Stimulated activated CD8-positive, alpha-beta memory T cell treated with anti-CD3 and anti-CD28 coated beads, Interleukin-15, amount 100 ng/mL, for 48 hours (primary cell): ENCODE measurements around the gene AK5.
"Not testable (repeated sequence)": the region's sequence is repeated elsewhere in the genome, so short reads cannot be mapped to it uniquely, and the experiment has no call there.

Source experiments
- DNase-seq, 2 donors: peaks; one replicate each; pipeline ENCODE4 v3.0.0-alpha.2; 2020; ENCODE audit warnings: low read depth in 2 of 2

Gene AK5

DNA sequence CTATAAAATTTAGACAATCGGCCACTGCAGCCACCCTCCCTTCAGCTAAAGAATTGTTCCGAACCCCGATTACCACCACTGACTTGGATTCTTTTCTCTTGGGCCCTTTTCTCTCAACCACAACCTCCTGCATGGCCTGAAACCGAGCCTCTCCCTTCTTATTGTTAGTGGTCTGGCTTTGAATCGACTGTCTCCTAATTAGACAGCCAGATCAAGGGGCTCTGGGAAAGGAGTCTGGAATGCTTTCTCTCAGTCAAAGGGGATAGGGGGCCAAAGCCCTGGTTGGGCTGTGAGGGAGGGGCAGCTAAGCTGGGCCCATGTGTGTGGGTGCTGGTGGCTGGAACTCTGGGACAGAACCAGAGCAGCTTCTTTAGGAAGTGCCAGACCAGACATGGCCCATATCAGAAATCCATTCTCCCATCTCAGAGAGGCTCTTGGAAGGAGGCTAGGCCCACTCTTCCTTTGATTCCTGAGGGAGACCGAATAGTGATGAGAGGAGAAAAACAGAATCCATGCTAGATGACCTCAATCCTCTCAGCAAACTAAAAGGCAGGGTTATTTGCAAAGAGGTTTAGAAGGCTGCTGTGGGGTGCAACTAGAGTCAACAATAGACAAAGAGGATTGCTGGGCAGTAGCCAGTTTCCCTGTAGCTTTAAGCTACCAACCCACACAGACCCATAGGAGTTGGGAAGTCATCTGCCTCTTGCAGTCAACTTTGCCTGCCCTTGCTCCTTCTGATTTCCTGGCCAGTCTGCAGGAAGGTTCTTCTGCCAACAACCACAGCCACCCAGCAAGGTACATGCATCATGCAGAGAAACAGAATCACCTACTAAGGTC lies 117.6 kb downstream of the AK5 start:
- DNase-seq = no peak

DNA sequence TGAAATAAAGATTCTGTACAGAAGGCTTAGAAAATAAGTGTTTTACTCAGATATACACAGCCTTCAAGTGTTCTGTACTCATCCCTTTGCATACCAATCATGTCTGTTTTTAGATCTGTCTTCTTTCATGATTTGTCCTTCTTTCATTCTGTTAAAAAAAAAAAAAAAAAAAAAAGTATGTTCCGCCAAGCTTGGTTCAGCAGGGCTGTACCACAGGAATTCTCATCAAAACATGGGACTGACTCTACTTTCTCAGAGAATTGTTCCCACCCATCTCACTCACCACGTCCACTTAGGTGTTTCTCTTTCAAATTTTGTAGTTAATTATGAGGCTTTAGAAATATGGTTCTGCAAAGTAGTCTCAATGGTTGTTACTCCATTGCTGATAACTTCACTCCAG lies 119.0 kb downstream of the AK5 start:
- no peak for DNase-seq

DNA sequence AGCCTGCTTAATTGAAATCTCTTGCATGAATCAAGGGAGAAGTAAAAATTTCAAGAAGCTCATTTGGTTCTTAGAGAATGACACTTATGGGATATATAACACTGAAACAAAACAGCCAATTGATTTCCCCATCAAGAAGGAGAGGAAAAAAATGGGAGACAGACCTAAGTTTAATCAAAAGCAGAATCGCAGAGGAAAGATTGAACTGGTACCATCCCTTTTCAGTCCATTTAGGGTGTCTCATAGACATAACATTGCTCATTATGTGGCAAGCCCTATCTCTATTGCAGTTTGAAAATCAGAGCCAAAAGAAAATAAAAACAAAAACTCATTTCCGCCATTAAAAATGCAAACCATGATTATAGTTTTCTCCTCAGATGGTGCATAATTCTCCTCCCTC lies 119.6 kb downstream of the AK5 start:
- DNase-seq = no peak

DNA sequence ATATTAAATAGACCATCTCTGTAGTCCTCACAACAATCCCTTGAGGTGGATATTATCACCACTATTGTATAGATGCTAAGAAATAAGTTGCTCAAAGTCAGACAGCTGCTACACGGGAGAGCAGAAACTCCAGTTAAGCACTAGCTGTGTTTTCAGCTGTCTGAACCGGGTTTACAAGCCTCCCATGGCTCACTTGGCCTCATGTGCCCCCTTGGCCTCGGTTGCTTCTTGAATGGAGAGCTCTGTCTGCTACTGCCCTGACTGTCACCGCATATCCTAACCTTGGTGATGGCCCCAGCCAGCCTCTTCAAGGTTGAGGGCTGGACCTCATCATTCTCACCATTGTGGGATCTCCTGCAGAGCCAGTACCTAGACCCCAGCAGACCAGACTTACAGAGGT lies 123.4 kb downstream of the AK5 start:
- DNase-seq = no peak

GRCh38 chr1:77406661-77407060 lies 124.8 kb downstream of the AK5 start:
- DNase-seq = no peak

DNA sequence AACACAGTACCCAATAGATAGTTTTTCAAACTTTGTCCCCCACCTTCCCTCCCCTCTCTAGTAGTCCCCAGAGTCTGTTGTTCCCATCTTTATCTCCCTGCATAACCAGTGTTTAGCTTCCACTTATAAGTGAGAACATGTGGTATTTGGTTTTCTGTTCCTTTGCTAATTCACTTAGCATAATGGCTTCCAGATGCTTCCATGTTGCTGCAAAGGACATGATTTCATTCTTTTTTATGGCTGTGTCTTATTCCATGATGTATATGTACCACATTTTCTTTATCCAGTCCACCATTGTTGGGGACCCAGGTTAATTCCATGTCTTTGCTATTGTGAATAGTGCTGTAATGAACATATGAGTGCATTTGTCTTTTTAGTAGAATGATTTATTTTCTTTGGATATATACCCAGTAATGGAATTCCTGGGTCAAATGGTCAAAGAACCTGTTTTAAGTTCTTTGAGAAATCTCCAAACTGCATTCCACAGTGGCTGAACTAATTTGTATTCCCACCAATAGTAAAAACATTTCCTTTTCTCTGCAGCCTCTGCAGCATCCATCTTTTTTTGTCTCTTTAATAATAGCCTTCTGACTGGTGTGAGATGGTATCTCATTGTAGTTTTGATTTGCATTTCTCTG lies 126.0 kb downstream of the AK5 start:
- no peak for DNase-seq

DNA sequence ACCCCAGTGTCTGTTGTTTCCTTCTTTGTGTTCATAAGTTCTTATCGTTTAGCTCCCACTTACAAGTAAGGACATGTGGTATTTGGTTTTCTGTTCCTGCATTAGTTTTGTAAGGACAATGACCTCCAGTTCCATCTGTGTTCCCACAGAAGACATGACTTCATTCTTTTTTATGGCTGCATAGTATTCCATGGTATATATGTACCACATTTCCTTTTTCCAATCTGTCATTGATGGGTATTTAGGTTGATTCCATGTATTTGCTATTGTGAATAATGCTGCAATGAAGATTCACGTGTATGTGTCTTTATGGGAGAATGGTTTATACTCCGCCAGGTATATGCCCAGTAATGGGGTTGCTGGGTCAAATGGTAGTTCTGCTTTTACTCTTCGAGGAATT lies 127.1 kb downstream of the AK5 start:
- not testable (repeated sequence) for DNase-seq

- no peak for DNase-seq
These were observed 130.4 kb downstream of the AK5 start for GRCh38 chr1:77412069-77412819.

DNA sequence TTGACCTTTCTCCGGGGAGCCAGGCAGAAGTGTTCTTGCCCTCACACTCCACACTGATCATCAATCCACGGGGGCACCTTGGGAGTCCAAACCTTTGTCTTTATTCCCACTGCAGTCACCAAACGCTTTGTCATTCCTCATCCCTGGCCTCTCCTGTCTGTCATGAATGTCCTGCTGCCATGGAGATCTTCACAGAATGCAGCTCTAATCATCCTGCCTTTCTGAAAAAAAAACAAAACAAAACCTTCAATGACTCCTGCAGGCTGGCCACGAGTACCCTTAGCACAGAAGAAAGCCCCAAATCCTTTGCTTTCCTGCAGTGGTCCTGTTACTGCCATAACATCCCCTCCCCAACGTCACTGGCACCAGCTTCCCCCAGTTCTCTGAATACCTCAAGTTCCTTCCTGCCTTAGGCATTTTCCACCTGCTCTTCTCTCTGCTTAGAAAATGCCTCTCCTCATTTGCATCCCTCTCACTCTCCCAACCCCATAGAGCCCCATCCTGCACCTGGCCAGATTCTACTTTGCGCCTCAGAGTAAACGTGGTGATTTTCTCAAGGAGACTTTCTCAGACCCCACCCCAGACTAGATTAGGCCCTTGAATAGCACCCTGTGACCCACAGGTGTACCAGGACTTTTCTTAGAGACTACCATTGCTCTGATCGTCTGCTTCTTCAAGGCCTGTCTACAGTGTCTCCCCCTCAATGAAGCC lies 131.2 kb downstream of the AK5 start:
- DNase-seq = no peak

- no peak for DNase-seq
These were observed 131.9 kb downstream of the AK5 start for GRCh38 chr1:77413541-77414335.

GRCh38 chr1:77415579-77415978 lies 133.8 kb downstream of the AK5 start:
- no peak for DNase-seq

- no peak for DNase-seq
These were observed 135.1 kb downstream of the AK5 start for GRCh38 chr1:77416692-77417450.

- not testable (repeated sequence) for DNase-seq
These were observed 136.2 kb downstream of the AK5 start for GRCh38 chr1:77418055-77418454.

DNA sequence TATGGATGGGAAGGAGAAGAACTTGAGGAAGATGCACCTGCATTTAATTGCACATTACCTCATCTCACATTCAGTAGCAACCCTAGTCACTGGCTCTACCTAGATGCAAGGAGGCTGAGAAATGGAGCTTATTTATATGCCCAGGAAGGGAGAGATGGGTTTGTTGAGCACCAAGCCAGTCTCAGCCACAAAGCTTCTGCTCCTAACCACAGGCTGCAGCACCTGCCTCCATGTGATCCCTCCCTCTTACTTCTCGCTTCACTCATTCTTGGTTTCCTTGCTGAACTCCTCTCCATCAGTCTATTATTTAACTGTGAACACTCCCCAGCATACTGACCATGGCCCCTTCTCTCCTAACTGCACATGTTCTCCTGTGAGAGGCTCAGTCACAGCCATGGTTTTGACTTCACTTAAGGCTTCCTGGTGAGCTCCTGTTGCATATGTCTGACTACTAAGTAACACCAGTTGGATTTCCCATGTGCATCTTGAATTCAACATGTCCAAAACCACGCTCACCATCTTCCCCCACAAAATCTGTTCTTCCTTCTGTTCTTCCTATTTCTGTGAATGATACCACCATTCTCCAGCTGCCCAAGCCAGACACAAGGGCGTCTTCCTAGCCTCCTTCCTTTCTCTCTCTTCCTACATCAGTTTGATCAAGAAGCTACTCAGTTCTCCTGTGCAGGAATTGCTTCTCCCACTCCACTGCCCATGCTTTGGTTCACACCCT lies 139.8 kb downstream of the AK5 start:
- DNase-seq = no peak

DNA sequence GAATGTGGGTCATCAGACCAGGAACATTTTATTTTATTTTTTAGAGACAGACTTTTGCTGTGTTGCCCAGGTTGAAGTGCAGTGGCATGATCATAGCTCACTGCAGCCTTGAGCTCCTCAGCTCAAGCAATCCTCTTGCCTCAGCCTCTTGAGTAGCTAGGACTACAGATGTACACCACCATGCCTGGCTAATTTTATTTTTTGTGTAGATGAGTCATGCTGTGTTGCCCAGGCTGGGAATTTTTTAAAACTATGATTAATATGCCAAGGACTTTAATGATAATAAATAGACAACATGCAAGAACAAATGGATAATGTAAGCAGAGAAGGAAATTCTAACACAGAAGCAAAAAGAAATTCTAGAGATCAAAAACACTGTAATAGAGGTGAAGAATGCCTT lies 142.4 kb downstream of the AK5 start:
- DNase-seq = no peak

DNA sequence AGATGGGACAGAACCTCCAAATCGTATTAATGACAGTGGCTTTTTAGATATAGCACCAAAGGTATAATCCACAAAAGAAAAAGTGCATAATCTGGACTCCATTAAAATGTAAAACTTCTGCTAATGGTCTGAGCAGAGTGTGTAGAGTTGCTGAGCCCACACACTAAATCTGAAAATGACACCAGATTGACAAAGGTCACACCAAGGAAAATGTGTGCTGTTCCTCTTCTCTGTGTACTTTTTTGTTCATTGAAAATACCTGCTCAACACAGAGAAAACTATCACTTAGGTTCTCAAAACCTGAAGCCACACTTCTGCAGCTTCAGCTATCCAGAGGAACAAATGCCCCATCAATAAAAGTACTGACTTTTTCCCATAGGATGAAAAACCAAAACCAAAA lies 146.2 kb downstream of the AK5 start:
- no peak for DNase-seq

GRCh38 chr1:77430966-77431690 lies 149.3 kb downstream of the AK5 start:
- no peak for DNase-seq

DNA sequence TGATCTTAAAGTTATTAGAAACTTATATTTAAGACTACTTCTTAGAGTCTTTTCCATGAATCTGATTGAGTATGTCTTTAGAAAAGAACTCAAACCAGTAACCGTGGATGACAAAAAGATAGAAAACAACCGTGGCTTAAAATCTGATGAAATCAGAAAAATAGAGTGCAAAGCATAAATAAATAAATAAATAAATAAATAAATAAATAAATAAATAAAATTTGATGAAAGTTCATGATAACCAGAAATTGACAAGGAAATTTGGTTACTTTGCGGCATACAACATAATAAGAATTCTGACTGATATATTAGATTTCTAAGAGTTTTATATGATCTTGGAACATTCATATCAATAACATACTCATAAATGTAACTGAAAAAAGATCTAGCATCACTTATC lies 152.1 kb downstream of the AK5 start:
- DNase-seq = no peak

DNA sequence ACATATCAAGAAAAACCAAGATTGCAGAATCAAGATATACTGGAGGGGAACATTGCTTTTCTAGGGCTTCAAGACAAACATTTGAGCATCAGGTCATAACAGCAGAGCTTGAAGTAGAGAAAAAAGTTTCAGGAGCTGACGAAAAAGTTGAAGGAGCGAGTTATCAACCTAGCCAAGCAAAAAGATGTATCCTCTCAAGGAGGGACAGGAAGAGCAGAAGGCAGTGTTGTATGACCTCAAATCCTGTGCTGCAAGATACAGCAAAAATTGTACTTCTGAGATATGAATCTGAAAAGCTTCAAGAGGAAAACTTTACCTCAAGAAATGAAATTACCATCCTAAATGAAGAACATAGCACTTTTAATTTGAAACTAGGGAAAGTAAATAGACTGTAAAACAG lies 153.1 kb downstream of the AK5 start:
- no peak for DNase-seq
